Panc1 (cell line): ENCODE data around the gene QPCT.

ENCODE experiments used
- CTCF ChIP-seq: fragments of 450-650 bp; IDR thresholded peaks from 2 replicates; pipeline ENCODE4 v1.5.1; 2017; ENCODE audit warnings: mild to moderate bottlenecking
- POLR2AphosphoS5 ChIP-seq: IDR thresholded peaks from 2 replicates; pipeline ENCODE4 v1.6.1; 2012; ENCODE audit warnings: mild to moderate bottlenecking, low read depth, low read length, moderate library complexity

GRCh38 chr2:37358466-37358865, 14.0 kb downstream of the QPCT start:
- TF ChIP-seq CTCF: no peak
- no peak for TF ChIP-seq POLR2AphosphoS5
